DMS114 treated with DMSO at 0.1 percent for 48 hours (cell line): ENCODE results near the gene CYP17A1.

Source experiments
- DNase-seq: peaks from one replicate; lab custom pipeline; 2025; ENCODE audit not compliant: unreplicated experiment; lab: John Stamatoyannopoulos, UW

The CYP17A1 gene

DNA sequence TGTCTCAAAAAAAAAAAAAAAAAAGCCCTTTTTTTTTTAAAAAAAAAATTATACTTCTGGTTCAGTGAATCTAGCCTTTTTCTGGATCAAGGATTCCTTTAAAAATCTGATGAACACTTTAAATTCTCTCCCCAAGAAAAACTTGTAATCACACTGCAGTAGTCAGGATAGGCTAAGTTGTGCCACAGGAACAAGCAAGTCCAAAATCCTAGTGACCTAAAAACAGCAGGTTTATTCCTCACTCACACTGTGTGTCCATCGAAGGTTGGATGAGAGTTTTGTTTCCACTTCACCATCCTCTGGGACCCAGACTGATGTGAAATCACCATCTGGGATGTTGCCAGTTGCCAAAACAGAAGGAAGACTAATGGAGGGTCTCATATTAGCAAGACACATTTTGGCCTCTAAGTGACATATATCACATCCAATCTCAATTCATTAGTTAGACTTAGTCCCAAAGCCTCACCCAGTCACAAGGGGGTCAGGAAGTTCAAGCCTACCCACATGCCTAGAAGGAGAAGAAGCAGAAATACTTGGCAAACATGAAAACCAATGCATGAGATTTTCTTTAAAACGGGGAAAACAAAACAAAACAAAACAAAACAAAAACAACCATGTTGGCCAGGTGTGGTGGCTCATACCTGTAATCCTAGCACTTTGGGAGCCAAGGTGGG is 32.7 kb downstream of the CYP17A1 start:
- DNase-seq: no peak

GRCh38 chr10:102802920-102803534 is 34.2 kb downstream of the CYP17A1 start:
- no peak for DNase-seq

GRCh38 chr10:102801978-102802377 is 35.2 kb downstream of the CYP17A1 start:
- DNase-seq: no peak

GRCh38 chr10:102801496-102801895 is 35.7 kb downstream of the CYP17A1 start:
- DNase-seq: no peak

- DNase-seq: no peak
Measured at GRCh38 chr10:102800611-102801335, 36.4 kb downstream of the CYP17A1 start.

- DNase-seq: no peak
Measured at GRCh38 chr10:102799691-102800471, 37.3 kb downstream of the CYP17A1 start.

DNA sequence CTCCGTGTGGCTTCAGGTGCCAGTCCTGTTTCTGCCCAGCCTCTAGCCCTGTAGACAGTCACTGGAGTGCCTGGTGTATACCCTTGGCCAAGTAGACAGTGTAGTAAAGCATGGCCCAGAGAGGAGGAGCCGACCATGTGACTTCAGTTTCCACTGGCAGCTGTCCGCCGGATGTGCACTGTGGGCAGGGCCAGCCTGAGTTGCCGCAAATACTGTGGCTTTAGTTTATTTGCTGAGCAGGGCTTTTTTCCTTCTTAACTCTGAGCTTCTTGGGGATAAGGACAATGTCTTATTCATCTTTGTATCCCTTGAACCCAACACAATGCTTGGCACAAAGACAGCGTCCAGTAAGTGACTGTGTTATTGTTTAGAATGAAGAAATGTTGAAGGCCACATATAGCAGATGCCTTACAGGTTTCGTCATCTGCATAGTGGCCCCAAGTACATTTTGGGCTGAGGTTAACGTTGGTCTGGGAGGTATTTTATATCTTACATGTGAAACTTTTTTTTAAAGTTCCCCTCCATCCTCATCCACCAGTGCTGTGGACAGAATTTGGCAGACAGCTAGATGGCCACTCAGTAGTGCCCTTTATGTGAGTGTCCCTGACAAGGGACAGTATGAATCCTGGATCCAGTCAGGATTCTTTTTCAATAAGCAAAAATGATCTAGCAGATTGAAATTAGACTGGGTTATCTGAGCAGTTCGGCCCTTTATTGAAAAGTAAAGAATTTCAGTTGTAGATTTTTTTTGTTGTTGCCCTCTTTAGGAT is 40.6 kb downstream of the CYP17A1 start:
- DNase-seq: no peak

DNA sequence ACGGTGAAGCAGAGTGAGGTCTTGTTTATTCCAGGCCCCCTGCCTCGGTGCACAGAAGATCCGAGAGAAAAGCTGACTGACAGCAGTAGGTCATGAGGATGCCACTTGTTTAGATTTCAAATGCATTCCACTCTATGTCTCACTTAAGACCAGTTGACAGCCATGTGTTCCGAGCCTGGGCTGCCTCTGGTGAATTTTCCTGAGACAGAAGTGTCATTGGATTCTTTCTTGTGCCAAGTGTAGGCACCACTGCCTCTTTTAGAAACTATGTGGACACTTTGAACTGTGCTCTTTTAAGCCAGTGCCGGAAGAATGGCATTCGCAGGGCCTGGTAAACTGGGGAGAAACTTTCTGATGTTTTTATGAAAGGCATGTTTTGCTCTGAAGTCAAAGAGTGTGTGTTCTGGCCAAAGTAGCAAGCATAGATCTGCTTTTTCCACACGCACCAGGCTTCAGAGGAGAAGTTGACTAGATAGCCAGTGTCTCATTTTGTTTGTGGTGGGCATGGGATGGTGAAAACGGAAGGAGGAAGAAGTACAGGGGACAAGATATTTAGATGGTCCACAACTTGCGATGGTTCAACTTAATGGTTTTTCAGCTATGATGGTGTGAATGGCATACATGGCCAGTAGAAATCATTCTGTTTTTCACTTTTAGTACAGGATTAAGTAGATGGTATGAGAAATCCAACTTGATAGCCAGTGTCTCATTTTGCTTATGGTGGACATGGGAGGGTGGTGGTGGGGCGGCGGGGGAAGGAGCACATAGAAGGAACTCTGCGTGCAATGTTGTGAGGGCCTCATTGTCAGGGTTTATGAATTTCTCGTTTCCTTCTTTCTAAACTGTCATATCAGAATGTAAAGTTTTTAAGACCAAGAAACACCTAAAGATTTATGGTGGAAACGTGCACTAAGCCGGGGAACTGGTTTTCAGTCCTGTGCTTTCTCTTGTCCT is 41.5 kb downstream of the CYP17A1 start:
- no peak for DNase-seq

- DNase-seq: no peak
Measured at GRCh38 chr10:102791754-102792395, 45.3 kb downstream of the CYP17A1 start.

- no peak for DNase-seq
Measured at GRCh38 chr10:102785818-102786217, 51.4 kb downstream of the CYP17A1 start.

- DNase-seq: no peak
Measured at GRCh38 chr10:102783568-102783967, 53.6 kb downstream of the CYP17A1 start.

GRCh38 chr10:102782673-102783551 is 54.3 kb downstream of the CYP17A1 start:
- DNase-seq: no peak

DNA sequence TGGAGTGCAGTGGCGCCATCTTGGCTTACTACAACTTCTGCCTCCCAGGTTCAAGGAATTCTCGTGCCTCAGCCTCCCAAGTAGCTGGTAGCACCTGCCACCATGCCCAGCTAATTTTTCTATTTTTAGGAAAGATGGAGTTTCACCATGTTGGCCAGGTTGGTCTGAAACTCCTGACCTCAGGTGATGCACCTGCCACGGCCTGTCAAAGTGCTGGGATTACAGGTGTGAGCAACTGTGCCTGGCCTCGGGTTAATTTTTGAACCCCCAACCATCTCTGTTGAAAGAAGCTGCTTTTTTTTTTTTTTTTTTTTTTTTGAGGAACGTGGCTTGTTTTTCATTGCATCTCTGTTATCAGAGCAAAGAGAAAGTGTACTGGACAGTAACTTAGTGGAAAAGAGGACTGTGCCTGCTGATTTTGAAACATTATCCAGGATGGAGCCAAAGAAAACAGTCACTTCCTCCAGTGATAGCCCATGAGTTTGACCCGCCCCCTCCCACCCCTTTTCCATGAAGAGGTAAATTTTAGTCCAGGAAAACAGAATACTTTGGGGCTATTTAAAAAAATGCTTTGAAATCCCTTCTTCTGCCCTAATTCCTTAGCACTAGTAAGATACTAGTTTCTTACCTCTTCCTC is 55.2 kb downstream of the CYP17A1 start:
- no peak for DNase-seq

DNA sequence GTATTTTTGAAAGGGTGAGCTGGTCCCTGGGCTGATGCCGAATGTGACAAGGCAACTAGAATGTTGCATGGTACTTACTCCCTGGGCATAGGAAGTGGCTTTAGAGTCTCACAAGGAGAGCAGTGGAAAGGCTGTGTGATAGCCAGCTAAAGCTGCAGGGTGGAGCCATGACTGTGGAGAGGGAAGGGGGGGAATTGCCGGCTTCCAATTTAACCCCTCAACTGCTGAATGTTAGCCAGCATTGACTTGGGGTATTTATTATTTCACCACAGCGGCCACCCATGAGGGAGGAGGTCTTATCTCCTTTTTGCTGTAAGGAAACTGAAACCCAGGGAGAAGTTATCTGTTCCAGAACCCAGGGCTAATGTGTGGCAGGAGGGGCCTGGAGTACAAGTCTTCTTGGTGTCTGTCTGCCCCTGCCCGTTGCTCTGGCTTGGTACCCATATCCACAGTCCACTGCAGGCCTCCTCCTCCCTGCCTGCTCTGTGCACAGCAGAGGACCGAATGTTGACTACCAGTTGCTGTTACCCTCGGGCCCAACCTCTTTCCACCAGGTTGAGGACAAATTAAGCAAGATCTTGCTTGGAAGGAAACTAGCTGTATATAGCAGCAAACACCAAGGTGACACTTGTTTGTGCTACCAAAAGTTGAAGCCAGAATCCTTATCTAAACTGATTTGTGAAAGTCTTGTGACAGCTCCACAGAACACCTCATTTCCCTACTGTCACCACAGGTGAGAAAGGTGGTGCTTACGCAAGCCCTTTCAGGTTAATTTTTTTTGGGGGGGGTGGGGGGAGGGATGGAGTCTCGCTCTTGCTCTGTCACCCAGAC is 55.9 kb downstream of the CYP17A1 start:
- DNase-seq: no peak
